AG09309 (cell line): Measurements from ENCODE around the gene HSPG2.

ENCODE experiments used
- DNase-seq: peaks from one replicate; pipeline ENCODE4 v3.0.0-alpha.2; 2010; ENCODE audit warnings: low read depth
- H3K4me3 ChIP-seq: 2 replicates; pipeline ENCODE4 v1.5.1; 2011; ENCODE audit warnings: mild to moderate bottlenecking, low read depth, low read length, moderate library complexity; ENCODE audit not compliant: control insufficient read depth
- TF ChIP-seq, protein P1 (sequence below): IDR thresholded peaks from 2 replicates; pipeline ENCODE4 v1.5.1; 2011; ENCODE audit warnings: mild to moderate bottlenecking, low read depth, low read length, inconsistent platforms; ENCODE audit not compliant: insufficient read depth, control insufficient read depth; ENCODE audit errors: missing control alignments

Gene HSPG2

DNA sequence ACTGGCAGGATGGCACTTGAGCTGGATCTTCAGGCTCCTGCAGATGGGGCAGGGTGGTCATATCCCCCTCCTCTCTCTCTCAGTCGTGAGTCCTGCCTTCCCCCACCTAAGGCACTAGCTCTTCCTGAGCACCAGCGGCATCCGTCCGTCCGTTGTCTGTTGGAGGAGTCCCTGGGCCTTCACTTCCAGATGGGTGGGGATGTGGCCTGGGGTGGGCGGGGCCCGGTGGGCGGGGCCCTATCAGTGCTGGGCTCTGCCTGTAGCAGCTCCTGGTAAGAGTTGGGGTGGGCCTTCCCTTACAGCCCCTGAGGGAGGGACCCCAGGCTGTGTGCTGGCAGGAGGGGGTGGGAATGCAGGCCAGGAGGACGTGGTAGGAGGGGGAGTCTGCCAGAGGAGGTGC lies 114.8 kb downstream of the HSPG2 start:
- H3K4me3 ChIP-seq: no peak overlapping the region
- DNase-seq: no peak
- TF ChIP-seq, protein P1, sequence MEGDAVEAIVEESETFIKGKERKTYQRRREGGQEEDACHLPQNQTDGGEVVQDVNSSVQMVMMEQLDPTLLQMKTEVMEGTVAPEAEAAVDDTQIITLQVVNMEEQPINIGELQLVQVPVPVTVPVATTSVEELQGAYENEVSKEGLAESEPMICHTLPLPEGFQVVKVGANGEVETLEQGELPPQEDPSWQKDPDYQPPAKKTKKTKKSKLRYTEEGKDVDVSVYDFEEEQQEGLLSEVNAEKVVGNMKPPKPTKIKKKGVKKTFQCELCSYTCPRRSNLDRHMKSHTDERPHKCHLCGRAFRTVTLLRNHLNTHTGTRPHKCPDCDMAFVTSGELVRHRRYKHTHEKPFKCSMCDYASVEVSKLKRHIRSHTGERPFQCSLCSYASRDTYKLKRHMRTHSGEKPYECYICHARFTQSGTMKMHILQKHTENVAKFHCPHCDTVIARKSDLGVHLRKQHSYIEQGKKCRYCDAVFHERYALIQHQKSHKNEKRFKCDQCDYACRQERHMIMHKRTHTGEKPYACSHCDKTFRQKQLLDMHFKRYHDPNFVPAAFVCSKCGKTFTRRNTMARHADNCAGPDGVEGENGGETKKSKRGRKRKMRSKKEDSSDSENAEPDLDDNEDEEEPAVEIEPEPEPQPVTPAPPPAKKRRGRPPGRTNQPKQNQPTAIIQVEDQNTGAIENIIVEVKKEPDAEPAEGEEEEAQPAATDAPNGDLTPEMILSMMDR: no peak

DNA sequence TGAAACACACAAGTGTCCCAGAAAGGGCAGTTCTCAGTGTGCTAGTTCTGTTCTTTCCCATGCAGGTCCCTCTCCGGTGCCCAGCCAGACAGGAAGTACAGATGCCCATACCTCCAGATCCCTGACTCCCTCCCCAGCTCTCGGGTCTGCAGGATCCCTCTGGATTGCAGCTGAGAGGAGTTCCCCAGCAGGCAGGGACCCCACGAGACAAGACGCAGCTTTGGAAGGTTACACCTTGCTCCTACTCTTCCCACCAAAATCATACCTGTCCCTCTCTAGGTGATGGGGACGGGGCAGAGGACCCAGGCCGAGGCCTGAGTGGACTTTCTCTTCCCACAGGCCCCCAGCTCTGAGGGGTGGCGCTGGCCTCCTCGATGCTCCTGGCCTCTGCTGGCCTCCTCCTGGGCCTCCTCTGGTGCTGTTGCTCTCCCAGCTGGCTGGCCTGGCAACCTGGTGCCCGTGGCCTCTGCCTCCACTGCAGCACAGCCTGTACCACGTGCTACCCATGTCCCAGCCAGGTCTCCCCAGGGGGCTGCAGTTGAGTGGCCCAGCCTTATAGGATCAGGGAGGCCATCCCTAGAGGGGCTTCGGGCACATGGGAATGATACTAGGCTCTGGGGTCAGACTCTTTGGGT lies 115.6 kb downstream of the HSPG2 start:
- TF ChIP-seq, protein P1: no peak
- DNase-seq: no peak
- no peak overlapping the region for H3K4me3 ChIP-seq

DNA sequence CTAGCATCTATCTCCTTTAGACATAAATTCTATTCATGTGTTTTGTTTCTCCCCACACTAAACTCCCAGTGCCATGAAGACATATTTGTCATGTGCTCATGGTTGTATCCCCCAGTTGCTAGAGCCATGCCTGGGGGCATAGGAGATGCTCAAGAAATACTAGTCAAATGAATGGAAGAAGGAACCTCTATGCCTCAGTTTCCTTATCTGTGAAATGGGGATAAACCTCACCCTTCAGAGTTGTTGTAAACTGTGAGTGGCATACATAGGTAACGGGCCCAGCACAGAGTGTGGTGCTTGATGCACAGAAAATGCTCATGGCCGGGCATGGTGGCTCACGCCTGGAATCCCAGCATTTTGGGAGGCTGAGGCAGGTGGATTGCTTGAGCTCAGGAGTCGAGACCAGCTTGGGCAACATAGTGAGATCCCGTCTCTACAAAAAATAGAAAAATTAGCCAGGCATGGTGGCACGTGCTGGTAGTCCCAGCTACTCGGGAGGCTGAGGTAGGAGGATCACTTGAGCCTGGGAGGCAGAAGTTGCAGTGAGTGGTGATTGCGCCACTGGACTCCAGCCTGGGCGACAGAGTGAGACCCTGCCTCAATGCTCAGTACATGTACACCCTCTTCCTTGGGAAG lies 116.4 kb downstream of the HSPG2 start:
- no peak for DNase-seq
- H3K4me3 ChIP-seq: no peak overlapping the region
- TF ChIP-seq, protein P1: no peak

DNA sequence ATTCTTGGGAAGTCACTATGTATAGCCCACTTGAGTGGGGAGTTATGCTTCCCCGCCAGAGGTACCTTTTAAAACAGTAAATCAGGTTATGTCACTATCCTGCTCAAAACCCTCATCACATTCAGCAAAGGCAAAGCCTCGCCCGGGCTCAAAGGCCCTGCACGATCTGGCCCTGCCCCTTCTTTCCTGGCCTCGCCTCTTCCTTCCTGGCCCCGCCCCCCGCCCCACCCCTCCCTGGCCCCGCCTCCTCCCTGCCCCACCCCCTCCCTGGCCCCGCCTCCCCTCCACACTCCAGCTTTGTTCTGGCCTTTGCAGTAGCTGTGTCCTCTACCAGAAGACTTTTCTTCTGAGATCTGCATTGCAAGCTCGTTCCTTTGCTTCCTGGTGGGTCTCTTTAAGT lies 118.5 kb downstream of the HSPG2 start:
- no peak overlapping the region for H3K4me3 ChIP-seq
- DNase-seq: no peak
- TF ChIP-seq, protein P1: no peak

DNA sequence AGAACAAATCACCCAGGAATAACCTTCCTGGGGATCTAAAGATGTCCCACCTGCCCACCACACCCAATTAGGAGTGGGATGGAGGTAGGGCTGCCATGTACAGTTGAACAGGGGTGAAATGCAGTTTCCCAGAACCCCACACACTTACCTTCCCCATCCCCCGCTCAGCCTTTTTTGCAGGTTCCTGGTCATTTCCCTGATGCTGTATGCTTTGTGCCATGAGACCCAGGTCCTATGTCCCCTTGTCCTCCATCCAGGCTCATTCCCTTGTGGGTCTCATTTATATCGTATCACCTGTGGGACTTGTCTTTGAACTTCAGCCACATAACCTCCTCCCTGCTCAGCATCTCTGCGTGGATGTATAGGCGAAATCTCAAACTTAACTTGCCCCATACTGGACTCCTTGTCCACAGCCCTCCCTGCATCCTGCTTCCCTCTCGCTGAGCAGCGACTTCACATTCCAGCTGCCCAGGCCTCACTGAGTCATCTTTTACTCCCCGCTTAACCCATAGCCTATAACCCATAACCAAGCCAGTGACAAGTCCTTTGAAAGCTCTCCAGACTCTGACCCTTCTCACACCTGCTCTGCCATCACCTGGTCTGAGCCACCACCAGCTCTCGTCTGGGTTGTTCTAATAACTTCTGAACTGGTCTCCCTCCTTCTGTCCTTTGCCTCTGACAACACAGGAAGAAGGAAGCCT lies 120.4 kb downstream of the HSPG2 start:
- peak; percentile 4 for DNase-seq
- no peak overlapping the region for H3K4me3 ChIP-seq
- TF ChIP-seq, protein P1: no peak

DNA sequence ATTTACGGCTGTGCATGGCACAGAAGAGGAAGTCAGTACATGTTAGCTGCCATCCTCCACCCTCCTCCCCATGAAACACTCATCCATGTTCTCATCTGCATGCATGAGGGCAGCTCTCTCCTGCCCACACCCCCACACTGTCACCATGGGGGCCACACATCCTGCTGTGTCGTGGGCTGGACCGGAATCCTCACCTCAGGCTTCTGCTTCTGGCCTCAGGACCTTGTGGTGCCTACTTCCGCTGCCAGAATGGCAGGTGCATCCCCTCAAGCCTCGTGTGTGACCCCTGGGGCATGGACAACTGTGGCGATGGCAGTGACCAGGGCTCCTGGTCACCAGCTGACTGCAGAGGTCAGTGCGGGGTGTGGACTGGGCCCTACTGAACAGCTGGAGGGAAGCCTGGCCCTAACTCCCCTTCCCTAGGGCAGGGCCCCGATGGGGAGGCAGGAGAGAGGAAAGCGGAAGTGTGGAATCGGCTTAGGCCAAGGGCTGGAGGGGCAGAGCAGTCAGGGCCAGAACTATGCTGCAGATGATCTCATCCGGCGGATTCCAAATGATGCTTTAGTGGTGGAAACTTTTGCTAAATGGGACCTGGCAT lies 121.3 kb downstream of the HSPG2 start:
- TF ChIP-seq, protein P1: no peak
- DNase-seq: no peak
- H3K4me3 ChIP-seq: no peak overlapping the region
